ENCODE results near the gene COL9A3. TPM values are rescaled to one million over a fixed set of nuclear protein-coding genes. Genes with fewer than 3 reads are reported as not detected.

The COL9A3 gene
- total RNA-seq, 1 donor from 2014 or later: 1.8 TPM

DNA sequence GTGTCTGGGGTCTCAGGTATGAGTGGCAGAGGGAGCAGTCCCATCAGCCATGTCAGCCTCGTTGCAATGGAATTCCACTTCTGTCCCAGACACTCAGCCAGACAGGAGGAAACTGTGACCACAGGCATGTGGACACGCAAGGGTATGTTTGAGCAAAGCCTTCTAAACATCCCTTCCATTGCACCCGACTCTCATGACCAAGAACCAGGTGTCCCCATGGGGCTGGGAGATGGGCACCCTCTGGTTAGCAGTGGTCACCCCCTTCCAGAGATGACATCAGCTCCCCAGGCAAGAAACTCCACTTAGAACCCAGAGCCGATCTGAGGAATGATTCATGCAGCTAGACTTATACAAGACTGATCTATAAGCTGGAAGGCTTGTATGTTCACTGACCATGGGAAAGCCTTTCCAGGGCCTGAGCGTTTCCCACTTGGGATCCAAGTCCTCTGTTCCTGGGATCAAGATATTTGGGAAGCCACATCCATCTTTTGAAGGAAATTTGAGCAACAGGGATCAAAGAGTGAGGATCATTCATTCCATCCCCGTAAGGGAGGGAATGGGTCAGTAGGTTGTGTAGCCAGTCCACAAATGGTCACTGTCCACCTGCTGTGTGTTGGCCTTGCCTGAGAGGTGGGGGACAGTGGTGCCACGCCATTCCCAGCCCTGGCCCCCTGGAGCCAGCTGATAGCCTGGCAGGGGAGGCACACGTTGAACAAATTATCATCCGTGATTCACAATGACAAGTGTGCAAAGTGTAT lies 24.5 kb upstream of the COL9A3 start:
- no peak for DNase-seq (ENCODE audit: low spot score)
- no peak overlapping the region for H3K4me3 Mint-ChIP-seq (ENCODE audit: unreplicated experiment)
- H3K9me3 Mint-ChIP-seq (ENCODE audit: unreplicated experiment): no peaks in the 10 kb centered on the region
- H3K36me3 Mint-ChIP-seq (ENCODE audit: low read depth, unreplicated experiment): no peaks in the 10 kb centered on the region
- H3K27ac Mint-ChIP-seq (ENCODE audit: unreplicated experiment): no peak overlapping the region
- H3K27me3 Mint-ChIP-seq (ENCODE audit: unreplicated experiment): peaks cover 5% of the 10 kb centered on the region
- H3K4me1 Mint-ChIP-seq (ENCODE audit: unreplicated experiment): peaks cover 7% of the 10 kb centered on the region
- TF ChIP-seq, protein P1, sequence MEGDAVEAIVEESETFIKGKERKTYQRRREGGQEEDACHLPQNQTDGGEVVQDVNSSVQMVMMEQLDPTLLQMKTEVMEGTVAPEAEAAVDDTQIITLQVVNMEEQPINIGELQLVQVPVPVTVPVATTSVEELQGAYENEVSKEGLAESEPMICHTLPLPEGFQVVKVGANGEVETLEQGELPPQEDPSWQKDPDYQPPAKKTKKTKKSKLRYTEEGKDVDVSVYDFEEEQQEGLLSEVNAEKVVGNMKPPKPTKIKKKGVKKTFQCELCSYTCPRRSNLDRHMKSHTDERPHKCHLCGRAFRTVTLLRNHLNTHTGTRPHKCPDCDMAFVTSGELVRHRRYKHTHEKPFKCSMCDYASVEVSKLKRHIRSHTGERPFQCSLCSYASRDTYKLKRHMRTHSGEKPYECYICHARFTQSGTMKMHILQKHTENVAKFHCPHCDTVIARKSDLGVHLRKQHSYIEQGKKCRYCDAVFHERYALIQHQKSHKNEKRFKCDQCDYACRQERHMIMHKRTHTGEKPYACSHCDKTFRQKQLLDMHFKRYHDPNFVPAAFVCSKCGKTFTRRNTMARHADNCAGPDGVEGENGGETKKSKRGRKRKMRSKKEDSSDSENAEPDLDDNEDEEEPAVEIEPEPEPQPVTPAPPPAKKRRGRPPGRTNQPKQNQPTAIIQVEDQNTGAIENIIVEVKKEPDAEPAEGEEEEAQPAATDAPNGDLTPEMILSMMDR (IDR thresholded peaks at IDR 0.05; ENCODE audit: unreplicated experiment): no peak

DNA sequence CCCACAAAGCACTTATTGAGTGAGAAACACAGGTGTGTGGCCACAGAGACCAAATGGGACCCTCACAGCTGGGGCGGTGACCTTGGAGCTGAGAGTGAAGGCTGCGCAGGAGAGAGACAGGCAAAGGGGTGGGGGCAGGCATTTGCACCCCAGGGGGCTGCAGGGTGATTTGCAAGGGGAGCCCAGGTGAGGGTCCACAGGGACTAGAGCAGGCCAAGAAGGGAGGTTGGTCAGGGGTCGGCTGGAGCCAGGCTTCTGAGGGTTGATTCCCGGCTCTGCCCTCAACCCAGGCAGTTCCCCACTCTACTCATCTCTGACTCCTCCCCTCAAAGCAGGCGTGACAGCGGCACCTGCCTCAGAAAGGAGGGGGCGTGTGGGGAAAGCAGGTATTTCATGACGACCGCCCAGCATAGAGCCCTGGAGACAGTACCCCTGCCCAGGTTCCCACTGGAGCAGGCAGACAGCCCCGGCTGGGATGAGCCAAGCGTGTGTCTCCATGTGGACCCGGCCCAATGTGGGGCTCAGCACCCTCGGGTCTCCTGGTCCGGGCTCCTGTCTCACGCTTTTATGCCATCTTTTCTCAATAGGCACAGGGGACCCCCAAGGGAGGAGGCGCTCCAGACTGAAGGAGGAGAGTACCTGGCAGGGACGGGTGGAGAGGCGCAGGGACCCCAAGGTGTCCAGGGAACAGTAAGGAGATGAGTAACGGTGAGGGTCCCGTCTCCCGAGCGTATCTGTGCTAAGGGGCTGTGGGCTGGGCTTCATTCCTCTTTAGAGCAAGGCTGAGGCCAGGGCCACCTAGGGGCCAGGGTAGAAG lies 23.7 kb upstream of the COL9A3 start:
- Mint-ChIP-seq H3K4me1 (ENCODE audit: unreplicated experiment) (peaks cover 2% of the 10 kb centered on the region), H3K27ac (ENCODE audit: unreplicated experiment) (no peak overlapping the region), H3K9me3 (ENCODE audit: unreplicated experiment) (no peaks in the 10 kb centered on the region), H3K4me3 (ENCODE audit: unreplicated experiment) (no peak overlapping the region), H3K36me3 (ENCODE audit: low read depth, unreplicated experiment) (peaks cover under 1% of the 10 kb centered on the region), H3K27me3 (ENCODE audit: unreplicated experiment) (peaks cover 4% of the 10 kb centered on the region)
- TF ChIP-seq, protein P1 (IDR thresholded peaks at IDR 0.05; ENCODE audit: unreplicated experiment): no peak
- DNase-seq (ENCODE audit: low spot score): no peak

DNA sequence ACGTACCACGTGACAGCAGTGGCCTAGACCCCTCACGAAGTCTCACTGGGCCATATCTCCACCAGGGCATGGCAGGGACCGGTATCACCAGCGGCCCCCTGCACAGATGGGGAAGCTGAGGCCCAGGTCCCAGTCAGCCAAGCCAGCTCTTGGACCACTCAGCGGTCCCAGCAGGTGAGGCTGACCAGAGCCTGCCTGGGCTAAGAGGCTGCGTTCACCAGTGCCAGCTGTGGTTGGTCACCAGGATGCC lies 23.2 kb upstream of the COL9A3 start:
- peaks cover 2% of the 10 kb centered on the region for H3K4me1 Mint-ChIP-seq (ENCODE audit: unreplicated experiment)
- peaks cover 5% of the 10 kb centered on the region for H3K36me3 Mint-ChIP-seq (ENCODE audit: low read depth, unreplicated experiment)
- H3K4me3 Mint-ChIP-seq (ENCODE audit: unreplicated experiment): no peak overlapping the region
- TF ChIP-seq, protein P1 (IDR thresholded peaks at IDR 0.05; ENCODE audit: unreplicated experiment): no peak
- H3K9me3 Mint-ChIP-seq (ENCODE audit: unreplicated experiment): no peaks in the 10 kb centered on the region
- peaks cover 4% of the 10 kb centered on the region for H3K27me3 Mint-ChIP-seq (ENCODE audit: unreplicated experiment)
- no peak for DNase-seq (ENCODE audit: low spot score)
- H3K27ac Mint-ChIP-seq (ENCODE audit: unreplicated experiment): no peak overlapping the region

DNA sequence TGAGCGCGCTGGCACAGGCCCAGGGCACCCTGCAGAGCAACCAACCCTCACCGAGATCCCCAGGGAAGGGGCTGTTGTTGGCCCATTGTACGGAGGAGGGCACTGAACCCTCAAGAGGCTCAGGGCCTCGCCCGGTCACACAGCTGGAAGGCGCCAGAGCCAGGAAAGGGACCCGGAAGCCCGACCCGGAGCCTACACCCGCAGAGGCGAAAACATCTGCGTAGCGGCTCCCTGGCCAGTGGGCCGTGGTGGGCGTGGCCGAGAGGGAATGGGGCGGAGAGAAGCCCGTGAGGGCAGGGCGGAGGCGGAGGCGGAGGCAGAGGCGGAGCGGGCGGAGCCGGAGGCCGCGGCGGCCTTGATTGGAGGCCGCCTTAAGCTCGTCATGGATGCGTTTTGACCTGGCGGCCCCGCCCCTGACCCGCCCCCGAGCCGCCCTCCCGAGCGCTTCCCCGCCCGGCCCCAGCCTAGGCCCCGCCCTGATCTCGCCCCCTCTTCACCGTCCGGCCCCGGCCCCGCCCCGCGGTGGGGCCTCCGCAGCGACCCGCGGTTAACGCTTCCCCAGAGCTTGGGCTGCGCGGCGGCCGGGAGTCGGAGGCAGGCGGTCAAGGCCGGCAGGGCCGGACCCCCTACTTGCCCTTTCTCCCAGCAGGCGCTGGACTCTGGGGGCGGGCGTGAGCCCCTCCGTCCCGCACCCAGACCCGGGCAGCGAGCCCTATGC lies 22.7 kb upstream of the COL9A3 start:
- DNase-seq (ENCODE audit: low spot score): peak; percentile 95
- peaks cover 7% of the 10 kb centered on the region for H3K36me3 Mint-ChIP-seq (ENCODE audit: low read depth, unreplicated experiment)
- H3K9me3 Mint-ChIP-seq (ENCODE audit: unreplicated experiment): no peaks in the 10 kb centered on the region
- H3K27ac Mint-ChIP-seq (ENCODE audit: unreplicated experiment): no peak overlapping the region
- TF ChIP-seq, protein P1 (IDR thresholded peaks at IDR 0.05; ENCODE audit: unreplicated experiment): no peak
- peaks cover 2% of the 10 kb centered on the region for H3K4me1 Mint-ChIP-seq (ENCODE audit: unreplicated experiment)
- H3K27me3 Mint-ChIP-seq (ENCODE audit: unreplicated experiment): peaks cover 4% of the 10 kb centered on the region
- H3K4me3 Mint-ChIP-seq (ENCODE audit: unreplicated experiment): peak overlapping the region; percentile 79

Data from endothelial cell (in vitro differentiated cells).